Loucy (cell line): ENCODE data around the gene SLC2A11.

Experiments used
- EZH2phosphoT487 ChIP-seq: fragments of 200-600 bp; IDR thresholded peaks from 2 replicates; pipeline ENCODE4 v1.6.1; 2018; ENCODE audit warnings: antibody characterized with exemption, mild to moderate bottlenecking, moderate library complexity, borderline replicate concordance
- TF ChIP-seq, protein P1 (sequence below): fragments of 200-600 bp; sonication (generic); conservative IDR thresholded peaks from 2 replicates; pipeline ENCODE4 v1.5.1; 2014; ENCODE audit warnings: mild to moderate bottlenecking, antibody characterized with exemption, low read length

DNA sequence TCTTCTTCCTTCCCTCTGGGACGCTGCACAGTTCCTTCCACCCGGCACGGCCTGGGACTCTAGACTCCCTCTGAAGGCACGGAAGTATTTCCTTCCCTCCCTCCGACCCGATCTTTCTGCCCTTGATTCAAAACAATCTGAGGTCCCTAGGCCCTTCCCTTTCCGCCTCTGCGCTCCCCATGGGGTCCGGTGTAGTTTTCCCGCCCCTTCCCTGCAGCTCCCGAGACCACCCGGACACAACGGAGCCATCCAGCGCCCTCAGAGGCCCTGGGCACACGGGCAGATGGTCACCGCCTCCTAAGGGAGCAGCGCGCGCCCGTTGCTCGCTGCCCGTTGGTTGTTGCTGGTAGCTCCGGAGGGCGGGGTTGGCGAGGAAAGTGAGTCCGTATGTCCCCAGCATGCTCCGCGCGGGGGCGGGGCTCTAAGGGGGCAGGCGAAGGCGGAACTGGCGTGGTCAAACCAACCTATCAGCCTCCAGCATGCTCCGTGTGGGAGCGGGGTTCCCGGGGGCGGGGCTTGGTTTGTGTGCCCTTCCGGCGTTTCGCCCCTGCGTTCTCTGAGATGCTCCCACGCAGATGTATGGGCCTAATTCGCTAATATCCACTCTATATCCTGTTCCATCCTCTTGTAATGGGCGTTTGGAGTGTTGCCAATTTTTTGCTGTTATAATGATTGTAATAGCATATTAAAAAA is 56.1 kb downstream of the SLC2A11 start:
- TF ChIP-seq, protein P1, sequence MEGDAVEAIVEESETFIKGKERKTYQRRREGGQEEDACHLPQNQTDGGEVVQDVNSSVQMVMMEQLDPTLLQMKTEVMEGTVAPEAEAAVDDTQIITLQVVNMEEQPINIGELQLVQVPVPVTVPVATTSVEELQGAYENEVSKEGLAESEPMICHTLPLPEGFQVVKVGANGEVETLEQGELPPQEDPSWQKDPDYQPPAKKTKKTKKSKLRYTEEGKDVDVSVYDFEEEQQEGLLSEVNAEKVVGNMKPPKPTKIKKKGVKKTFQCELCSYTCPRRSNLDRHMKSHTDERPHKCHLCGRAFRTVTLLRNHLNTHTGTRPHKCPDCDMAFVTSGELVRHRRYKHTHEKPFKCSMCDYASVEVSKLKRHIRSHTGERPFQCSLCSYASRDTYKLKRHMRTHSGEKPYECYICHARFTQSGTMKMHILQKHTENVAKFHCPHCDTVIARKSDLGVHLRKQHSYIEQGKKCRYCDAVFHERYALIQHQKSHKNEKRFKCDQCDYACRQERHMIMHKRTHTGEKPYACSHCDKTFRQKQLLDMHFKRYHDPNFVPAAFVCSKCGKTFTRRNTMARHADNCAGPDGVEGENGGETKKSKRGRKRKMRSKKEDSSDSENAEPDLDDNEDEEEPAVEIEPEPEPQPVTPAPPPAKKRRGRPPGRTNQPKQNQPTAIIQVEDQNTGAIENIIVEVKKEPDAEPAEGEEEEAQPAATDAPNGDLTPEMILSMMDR: no peak
- no peak for TF ChIP-seq EZH2phosphoT487
